Measurements from ENCODE around the gene TMEM131.
"Not testable (repeated sequence)": the region's sequence is repeated elsewhere in the genome, so short reads cannot be mapped to it uniquely, and the experiment has no call there.

TMEM131 gene

DNA sequence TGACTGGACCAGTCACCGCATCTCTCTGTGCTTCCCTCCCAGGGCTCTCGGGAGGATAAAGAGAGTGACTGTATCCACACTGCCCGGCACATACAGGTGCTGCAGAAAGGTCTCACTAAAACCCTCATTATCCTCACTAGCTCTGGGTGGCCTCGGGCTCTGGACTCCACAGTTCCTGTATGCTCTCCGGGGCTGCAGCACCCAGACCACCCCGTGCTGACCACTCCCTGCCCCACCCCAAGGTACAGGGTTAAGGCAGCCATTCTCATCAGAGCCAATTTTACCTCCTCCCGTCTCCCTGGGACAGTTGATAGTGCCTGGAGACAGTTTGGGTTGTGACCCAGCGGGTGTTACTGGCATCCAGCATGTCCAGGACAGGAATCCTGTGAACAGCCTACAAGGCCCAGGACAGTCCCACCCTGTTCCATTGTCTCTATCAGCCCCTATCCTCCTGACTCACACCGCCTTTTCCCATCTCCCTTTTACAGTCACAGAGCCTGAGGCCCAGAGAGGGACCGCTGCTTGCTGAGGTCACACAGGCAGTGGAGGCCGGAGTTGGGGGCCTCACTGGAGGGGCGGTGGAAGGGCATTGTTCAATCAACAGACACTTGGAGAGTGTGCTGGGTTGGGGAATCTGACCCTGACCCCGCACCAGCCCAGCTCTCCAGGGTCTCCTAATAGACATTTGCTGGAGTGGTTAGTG, 280.6 kb downstream of the TMEM131 start:
- TF ChIP-seq, protein P1, sequence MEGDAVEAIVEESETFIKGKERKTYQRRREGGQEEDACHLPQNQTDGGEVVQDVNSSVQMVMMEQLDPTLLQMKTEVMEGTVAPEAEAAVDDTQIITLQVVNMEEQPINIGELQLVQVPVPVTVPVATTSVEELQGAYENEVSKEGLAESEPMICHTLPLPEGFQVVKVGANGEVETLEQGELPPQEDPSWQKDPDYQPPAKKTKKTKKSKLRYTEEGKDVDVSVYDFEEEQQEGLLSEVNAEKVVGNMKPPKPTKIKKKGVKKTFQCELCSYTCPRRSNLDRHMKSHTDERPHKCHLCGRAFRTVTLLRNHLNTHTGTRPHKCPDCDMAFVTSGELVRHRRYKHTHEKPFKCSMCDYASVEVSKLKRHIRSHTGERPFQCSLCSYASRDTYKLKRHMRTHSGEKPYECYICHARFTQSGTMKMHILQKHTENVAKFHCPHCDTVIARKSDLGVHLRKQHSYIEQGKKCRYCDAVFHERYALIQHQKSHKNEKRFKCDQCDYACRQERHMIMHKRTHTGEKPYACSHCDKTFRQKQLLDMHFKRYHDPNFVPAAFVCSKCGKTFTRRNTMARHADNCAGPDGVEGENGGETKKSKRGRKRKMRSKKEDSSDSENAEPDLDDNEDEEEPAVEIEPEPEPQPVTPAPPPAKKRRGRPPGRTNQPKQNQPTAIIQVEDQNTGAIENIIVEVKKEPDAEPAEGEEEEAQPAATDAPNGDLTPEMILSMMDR (IDR thresholded peaks at IDR 0.05; ENCODE audit: low read length, missing control alignments): no peak
- no peak for DNase-seq (ENCODE audit: low read depth)
- H3K4me3 ChIP-seq (replicated peaks; ENCODE audit: low read depth, low read length): no peak overlapping the region

DNA sequence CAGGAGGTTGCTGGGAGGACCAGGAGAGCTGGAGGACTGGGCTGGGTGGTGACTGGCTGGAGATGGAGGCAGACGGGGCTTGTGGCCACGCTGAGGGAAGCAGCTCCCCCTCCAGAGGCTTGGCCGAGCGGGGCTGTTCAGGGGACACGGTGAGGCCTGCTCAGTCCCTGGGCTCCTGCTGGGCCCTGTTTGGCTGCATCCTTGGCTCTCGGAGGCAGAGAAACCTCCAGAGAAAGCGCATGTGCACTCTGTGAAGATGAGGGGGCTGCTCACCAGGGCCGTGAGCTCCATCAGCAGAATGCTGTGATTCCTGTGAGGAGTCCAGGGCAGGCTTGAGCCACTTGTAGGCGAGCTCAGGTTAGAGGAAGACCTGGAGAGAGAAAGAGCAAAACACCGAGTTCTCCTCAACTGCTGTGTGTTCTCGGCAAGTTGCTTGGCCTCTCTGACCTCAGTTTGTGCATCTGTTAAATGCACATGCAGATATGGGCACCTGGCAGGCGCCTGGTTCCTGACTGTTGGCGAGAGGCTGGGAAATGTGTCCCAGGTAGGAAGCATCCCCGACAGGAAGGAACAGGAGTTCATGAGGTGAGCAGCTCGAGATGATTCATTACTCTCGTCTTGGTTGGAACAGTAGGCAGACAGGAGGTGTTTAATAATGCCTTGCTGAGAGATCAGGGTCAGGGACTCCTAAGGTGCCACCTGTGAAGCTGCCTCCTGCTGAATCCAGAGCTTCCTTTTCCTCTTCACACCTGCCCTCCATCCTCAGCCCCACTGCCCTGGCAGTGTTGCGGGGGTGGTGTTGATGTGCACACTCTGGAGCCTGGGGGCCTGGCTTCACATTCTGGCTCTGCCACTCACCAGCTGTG, 281.4 kb downstream of the TMEM131 start:
- TF ChIP-seq, protein P1 (IDR thresholded peaks at IDR 0.05; ENCODE audit: low read length, missing control alignments): no peak
- DNase-seq (ENCODE audit: low read depth): no peak
- H3K4me3 ChIP-seq (replicated peaks; ENCODE audit: low read depth, low read length): no peak overlapping the region

DNA sequence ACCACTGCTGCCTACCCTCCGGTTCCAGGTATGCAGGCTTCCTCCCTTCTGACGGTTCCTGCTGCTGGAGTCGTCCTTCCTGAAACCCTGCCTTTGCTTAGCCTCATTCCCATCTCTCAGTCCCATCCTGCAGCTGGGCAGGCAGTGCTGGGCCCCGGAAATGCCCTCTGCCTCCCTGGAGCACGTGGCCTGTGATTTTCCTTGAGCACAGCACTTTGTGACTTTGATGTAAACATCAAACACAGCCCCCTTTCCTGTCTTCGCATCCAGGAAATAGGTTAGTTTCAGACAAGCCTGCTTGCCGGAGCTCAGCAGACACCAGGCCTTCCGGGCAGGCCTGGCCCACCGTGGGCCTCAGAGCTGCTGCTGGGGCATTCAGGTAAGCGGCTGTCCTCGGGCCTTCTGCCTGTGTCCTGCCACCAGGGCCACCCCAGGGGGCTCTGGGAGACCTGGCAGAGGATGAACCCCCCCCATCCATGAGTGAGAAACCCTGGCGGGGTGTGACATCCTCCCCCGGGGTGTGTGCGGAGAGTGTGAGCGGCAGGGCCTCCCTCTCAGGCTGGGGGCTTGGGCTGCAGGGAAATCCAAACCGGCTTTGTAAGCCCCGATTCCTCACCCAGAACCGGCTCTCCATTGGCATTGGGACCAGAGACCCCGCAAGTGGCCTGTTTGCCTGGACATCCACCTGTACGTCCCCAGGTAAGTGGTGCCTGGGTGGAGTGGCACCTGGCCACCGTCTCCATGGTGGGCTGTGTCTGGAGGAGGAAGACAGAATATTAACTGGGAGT, 282.3 kb downstream of the TMEM131 start, which contains the start of gene ZAP70:
TSS of gene ZAP70 (plus strand) at position 281 of the 788 bp plus-strand sequence. CDS start 10,461 bp downstream, outside the sequence.
- TF ChIP-seq, protein P1 (IDR thresholded peaks at IDR 0.05; ENCODE audit: low read length, missing control alignments): no peak
- no peak within 1 kb of the TSS for H3K4me3 ChIP-seq (replicated peaks; ENCODE audit: low read depth, low read length)
- DNase-seq (ENCODE audit: low read depth): no peak

DNA sequence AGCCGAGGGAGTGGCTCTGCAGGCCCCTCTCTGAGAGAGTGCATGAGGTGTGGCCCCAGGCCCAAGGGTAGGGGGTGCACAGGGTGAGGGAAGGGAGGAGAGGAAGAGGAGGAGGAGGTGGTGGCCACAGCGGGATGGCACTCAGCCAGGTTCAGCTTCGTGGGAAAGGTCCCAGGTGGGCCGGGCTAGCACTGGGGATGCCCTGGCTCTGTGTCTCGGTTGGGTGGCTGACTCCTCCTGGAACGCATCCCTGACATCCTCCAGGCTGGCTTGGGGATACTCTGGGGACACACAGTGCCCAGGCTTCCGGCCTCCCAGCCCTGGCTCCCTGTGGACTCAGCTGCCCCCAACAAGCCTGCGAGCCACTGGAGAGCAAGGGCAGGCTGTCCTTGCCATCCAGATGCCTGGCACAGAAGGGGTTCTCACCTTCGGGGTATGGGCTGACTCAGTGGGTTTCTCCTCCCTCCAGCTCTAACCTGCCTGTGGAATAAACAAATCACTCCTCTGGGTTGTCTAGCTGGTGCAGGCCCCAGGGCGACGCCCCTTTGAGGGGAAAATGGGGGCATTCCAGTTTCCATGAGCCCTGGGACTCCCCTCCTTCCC, 283.0 kb downstream of the TMEM131 start:
- DNase-seq (ENCODE audit: low read depth): no peak
- TF ChIP-seq, protein P1 (IDR thresholded peaks at IDR 0.05; ENCODE audit: low read length, missing control alignments): no peak
- no peak overlapping the region for H3K4me3 ChIP-seq (replicated peaks; ENCODE audit: low read depth, low read length)

DNA sequence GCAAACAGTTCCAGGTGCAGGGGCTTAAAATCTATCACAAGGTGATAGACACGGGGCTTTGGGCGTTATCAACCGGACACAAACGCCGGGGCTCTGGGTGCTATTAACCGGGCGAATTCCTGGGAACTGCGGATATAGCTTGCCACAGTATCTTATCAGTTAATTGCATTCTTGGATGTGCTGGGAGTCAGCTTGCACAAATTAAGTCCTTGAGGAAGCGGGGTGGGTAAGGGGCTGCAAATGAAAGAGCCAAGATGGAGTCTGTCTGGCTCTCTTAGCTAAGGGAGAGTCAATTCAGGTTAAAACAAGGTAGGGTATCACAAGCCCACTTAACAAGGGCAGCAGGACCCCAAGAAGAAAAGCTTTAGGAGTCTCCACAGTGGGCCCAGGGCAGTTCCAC, 283.6 kb downstream of the TMEM131 start:
- H3K4me3 ChIP-seq (replicated peaks; ENCODE audit: low read depth, low read length); DNase-seq (ENCODE audit: low read depth): not testable (repeated sequence)

DNA sequence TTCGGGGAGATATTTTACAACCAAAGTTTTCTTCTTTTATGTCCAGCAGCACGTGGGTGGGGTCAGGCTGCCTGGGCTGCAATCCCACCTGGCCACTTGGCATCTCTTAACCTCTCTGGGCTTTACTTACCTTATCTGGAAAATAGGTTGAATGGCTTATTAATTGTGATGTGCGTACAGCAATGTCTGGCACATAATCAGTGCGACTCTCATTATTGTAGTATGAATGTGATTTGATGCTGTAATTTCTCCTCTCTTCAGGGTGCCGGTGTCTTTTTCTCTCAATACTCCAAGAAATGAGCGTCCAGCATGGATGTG, 284.4 kb downstream of the TMEM131 start:
- TF ChIP-seq, protein P1 (IDR thresholded peaks at IDR 0.05; ENCODE audit: low read length, missing control alignments): no peak
- no peak overlapping the region for H3K4me3 ChIP-seq (replicated peaks; ENCODE audit: low read depth, low read length)
- DNase-seq (ENCODE audit: low read depth): no peak

All from fibroblast of pulmonary artery (primary cell).